NCI-H187 (cell line): Measurements from ENCODE around the gene SLC9A4.

ENCODE experiments used
- DNase-seq, 2 experiments: peaks; one replicate each; lab custom pipeline; 2025; lab: John Stamatoyannopoulos, UW

The SLC9A4 gene

DNA sequence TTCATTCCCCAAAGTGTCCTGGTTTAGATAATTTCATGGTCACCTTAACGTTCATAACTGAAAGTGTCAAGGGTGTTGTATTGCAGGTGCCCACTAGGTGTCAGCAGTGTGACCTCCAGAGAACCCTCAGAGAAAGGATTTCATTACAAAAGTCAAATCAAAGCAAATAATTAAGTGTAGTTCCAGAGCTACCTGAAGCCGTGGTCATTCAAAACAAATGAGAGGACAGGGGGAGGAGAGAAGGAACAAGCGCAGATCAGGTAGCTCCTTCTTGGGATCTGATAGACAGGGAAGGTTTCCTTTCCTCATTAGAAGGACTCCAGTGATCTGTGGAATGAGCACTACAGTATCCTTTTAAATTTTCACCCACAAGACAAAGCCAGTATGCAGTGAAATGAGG, at the start of gene SLC9A4:
SLC9A4 (plus strand) TSS at position 207 of the 400 bp plus-strand sequence. CDS start 534 bp downstream, outside the sequence.
- no peak for DNase-seq

DNA sequence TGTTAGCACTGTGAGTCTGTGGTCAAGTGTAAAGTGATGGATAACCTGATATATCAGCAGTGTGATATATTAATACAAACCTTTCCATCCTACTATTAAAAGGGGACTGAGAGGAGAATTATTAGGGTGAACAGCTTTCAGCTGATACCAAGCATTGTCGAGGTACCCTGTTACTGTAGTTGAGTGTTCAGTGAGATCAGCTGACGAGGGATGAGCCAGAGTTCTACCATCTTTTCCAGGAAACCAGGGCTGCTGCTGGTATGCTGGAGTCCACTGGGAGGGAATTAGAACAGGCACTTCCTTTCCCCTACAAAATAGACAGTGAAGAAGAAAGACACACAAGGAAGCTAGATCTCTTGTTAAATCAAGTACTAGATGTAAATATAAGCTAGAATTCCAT, 49.7 kb upstream of the SLC9A4 start:
- no peak for DNase-seq

DNA sequence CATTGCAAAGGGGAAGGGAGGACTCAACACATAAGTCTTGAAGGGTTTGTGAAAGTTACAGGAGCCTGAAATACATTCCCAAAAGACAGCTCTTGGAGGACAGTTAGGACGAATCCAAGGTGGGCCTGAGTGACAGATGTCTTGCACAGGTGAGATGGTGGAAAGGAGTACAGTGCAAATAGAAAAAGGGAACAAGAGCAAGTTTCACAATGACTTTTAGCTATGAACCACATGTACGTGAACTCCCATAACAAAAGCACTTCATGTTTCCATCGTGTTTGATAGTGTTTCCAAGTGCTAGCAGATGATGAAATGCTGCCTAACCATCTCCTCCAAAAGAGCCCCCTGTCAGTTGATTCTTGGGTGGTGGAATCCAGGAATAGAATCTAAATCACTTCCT, 48.3 kb upstream of the SLC9A4 start:
- no peak for DNase-seq

DNA sequence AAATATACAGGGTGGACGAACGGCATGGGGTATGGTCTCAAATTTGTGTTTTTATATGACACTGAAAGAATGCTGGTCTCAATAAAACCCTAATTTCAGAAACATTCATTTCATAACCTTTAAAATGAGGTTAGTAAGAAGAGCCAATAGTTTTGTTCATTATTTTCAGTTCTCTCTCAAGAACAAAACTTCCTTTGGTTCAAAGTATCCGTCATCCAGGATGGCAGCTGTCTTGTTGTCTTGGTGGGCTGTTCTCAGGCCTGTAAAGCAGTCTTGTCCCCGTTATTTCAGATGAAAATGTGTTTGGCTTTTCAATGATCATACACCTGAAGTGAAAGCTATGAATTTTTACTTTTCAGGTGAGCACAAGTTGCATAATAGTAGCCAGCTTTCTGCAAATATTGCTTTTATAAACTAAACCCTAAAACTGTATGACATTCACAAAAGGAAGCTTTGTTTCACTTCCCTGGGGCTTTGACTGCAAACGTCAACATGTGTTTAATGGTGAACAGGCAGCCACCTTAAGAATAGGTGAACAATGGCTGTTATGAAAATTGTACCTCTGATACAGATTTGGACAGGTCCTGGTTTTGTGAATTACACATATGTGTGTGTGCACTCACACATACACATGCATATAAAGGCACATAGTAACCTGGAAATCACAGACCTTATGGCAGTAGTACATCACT, 47.4 kb upstream of the SLC9A4 start:
- DNase-seq: no peak

- DNase-seq: no peak
Measured at GRCh38 chr2:102427249-102427648, 45.8 kb upstream of the SLC9A4 start.

GRCh38 chr2:102428573-102428972, 44.5 kb upstream of the SLC9A4 start:
- no peak for DNase-seq

DNA sequence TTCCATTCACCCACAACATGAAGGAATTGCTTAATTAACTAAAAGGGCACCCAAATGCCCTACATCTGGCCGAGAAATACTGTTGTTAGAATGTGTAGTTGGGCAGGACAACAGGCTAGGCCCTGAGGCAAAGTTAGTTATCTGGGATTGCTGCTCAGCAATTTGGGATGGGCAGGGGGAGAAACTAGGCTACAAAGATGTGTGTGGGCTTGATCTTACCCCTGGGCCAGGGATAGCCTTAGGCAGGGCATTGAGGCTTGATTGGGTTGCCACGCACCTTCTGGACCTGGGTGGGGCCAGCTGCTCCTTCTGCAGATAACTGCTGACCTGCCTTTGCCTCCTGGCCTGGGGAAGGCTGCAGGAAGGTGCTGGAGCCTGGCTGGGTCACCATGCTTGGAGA, 40.6 kb upstream of the SLC9A4 start:
- DNase-seq: no peak

GRCh38 chr2:102433973-102434654, 38.9 kb upstream of the SLC9A4 start:
- DNase-seq: no peak

DNA sequence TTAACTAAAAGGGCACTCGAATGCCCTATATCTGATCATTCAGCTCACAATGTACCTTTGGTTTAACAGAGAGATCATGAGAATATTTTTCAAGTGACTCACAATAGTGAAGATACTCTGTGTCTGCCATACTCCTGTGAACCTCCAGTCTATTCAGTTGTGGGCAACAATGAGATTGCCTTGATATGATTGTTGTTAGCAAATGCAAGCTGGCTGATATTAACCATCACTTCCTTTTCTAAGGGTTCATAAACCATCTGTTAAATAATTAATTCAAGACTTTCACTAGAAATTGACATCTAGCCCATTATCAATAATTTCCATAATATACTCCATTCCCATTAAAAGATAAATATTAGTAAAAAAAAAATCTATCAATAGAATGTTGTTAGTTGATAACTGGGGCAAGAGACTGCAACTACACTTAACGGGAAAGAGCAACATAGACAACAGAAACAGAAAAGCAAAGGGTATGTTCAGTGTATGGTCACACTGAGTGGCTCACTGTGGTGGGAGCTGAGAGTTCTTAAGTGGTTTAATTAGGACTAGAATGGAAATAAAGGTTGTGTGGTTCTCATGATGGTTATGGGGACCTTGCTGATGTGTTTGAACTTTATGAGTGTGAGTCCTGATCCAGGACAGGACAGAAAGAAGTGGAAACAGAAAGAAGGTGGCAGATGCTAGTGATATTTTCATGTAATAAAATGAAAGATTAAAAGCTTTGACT, 38.2 kb upstream of the SLC9A4 start:
- no peak for DNase-seq

GRCh38 chr2:102435741-102436140, 37.3 kb upstream of the SLC9A4 start:
- no peak for DNase-seq

GRCh38 chr2:102436323-102436722, 36.7 kb upstream of the SLC9A4 start:
- DNase-seq: no peak

DNA sequence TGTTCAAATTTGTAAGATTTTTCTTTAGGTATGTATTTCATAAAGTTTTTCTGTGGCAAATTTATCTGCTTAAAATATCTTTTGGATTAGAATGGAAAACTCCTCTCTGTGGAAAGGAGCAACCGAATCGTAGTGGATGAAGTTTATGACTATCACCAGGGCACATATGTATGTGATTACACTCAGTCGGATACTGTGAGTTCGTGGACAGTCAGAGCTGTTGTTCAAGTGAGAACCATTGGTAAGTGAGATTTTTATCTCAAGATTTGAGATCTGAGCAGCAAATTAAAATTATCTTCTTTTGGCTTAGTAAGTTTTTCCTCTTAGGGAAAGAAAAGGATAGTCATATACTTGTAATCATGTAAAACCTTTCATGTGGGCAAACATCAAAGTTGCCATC, 35.9 kb upstream of the SLC9A4 start:
- DNase-seq: no peak

DNA sequence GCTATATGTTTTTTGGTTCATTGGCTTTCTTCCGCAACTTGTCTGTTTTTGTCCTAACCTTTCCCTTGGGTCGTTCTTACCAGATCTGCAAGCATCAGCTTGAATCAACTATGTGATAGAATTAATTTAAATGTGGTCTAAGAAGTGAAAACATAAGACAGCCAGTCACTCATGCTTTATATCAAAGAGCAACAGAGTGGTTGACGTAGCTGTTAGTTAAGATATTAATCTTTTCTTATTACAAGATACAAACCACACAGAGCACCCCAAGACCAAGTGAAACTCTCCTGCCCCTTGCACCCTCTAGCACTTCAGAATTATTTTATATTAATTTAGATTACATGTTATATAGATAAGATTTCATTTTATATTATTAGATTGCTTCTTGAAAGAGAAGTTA, 34.9 kb upstream of the SLC9A4 start:
- no peak for DNase-seq

- DNase-seq: no peak
Measured at GRCh38 chr2:102438578-102438977, 34.4 kb upstream of the SLC9A4 start.

- DNase-seq: no peak
Measured at GRCh38 chr2:102439065-102439695, 33.8 kb upstream of the SLC9A4 start.

GRCh38 chr2:102442967-102443828, 29.8 kb upstream of the SLC9A4 start:
- no peak for DNase-seq

GRCh38 chr2:102444233-102444632, 28.8 kb upstream of the SLC9A4 start:
- no peak for DNase-seq

DNA sequence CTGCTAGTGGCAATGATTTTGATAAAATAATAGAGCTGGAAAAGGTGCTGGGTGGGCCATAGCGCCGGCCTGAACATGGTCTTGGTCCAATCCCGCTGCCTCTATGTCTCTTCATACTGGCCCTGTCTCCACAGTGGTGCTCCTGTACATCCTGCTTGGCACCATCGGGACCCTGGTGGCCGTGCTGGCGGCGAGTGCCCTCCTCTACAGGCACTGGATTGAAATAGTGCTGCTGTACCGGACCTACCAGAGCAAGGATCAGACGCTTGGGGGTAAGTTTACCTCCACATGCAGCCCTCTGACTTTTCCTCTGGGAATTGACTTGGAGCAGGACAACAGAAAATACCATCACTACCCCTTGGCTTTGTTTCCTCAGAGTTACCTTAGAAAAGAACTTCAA, 26.1 kb upstream of the SLC9A4 start:
- DNase-seq: no peak

DNA sequence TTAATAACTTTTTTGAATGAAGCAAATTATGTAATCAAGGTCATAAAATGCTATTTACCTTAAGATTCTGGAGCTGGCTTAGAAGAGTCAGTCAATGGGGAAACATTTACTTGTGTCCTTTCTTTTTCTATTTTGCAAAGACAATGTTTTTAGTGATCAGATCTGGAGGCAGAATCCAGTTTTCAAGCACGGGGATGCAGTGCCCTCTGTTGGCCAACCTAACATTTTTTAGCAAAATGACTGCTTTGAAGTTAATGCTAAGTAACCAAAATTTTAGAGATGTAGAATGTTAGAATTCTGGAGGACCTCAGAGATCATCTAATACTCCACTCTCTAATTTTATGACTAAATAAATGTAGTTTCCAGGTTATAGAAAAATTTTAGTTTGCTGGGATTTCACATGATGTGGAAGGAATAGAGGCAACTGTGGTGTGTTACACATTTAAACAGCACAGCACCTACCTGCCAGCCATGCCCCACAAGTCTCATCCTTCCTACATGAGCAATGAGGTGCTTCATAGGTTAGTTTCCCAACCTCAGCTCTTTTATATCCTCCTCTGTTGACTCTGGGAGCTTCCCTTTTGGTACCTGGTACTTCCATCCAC, 23.6 kb upstream of the SLC9A4 start:
- DNase-seq: no peak

DNA sequence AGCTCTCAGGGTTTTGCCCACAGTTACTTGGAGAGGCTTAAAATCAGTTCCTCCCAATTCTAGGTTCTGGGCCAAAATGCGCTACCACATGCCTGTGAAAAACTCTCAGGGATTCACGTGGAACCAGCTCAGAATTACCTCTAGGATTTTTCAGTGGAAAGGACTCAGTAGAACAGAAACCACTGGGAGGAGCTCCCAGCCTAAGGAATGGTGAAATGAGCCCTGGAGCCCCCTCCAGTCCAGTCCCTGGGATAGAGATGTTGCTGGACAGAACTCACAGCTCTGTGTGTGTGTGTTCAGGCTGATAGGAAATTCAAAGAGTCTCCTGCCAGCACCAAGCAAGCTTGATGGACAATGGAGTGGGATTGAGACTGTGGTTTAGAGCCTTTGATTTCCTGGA, 21.1 kb upstream of the SLC9A4 start:
- no peak for DNase-seq

GRCh38 chr2:102453501-102453900, 19.5 kb upstream of the SLC9A4 start:
- no peak for DNase-seq
